ENCODE measurements around the gene CCDC85C.
A peak's percentile ranks its signal among the peaks of the same experiment; 100 is the strongest.

Gene CCDC85C

GRCh38 chr14:99606359-99606758 lies 2.4 kb upstream of the CCDC85C start:
- DNase-seq (ENCODE audit: low read depth in 2 of 3, low spot score in 2 of 3) = no peak

- peak; percentile 24 to 42 (median 29) for DNase-seq (ENCODE audit: low read depth in 2 of 3, low spot score in 2 of 3)
Observed at GRCh38 chr14:99605299-99605961, 1.4 kb upstream of the CCDC85C start.

GRCh38 chr14:99604766-99605298 lies 825 bp upstream of the CCDC85C start:
- DNase-seq (ENCODE audit: low read depth in 2 of 3, low spot score in 2 of 3) = peak in 2 of 3 experiments; percentile 10 to 14

- peak; percentile 74 to 89 (median 80) for DNase-seq (ENCODE audit: low read depth in 2 of 3, low spot score in 2 of 3)
Observed at GRCh38 chr14:99604278-99604765, 315 bp upstream of the CCDC85C start.

- DNase-seq (ENCODE audit: low read depth in 2 of 3, low spot score in 2 of 3) = no peak
Observed at GRCh38 chr14:99602788-99603415, 1.1 kb downstream of the CCDC85C start.

GRCh38 chr14:99602054-99602787 lies 1.8 kb downstream of the CCDC85C start:
- no peak for DNase-seq (ENCODE audit: low read depth in 2 of 3, low spot score in 2 of 3)

- DNase-seq (ENCODE audit: low read depth in 2 of 3, low spot score in 2 of 3) = no peak
Observed at GRCh38 chr14:99601361-99601831, 2.6 kb downstream of the CCDC85C start.

GRCh38 chr14:99600232-99600888 lies 3.6 kb downstream of the CCDC85C start:
- no peak for DNase-seq (ENCODE audit: low read depth in 2 of 3, low spot score in 2 of 3)

- no peak for DNase-seq (ENCODE audit: low read depth in 2 of 3, low spot score in 2 of 3)
Observed at GRCh38 chr14:99599393-99599792, 4.6 kb downstream of the CCDC85C start.

GRCh38 chr14:99598774-99599173 lies 5.2 kb downstream of the CCDC85C start:
- no peak for DNase-seq (ENCODE audit: low read depth in 2 of 3, low spot score in 2 of 3)

- DNase-seq (ENCODE audit: low read depth in 2 of 3, low spot score in 2 of 3) = no peak
Observed at GRCh38 chr14:99597911-99598600, 6.0 kb downstream of the CCDC85C start.

GRCh38 chr14:99596772-99597171 lies 7.2 kb downstream of the CCDC85C start:
- DNase-seq (ENCODE audit: low read depth in 2 of 3, low spot score in 2 of 3) = no peak

GRCh38 chr14:99596071-99596627 lies 7.9 kb downstream of the CCDC85C start:
- DNase-seq (ENCODE audit: low read depth in 2 of 3, low spot score in 2 of 3) = no peak

- DNase-seq (ENCODE audit: low read depth in 2 of 3, low spot score in 2 of 3) = no peak
Observed at GRCh38 chr14:99595524-99595923, 8.5 kb downstream of the CCDC85C start.

- no peak for DNase-seq (ENCODE audit: low read depth in 2 of 3, low spot score in 2 of 3)
Observed at GRCh38 chr14:99595034-99595433, 9.0 kb downstream of the CCDC85C start.

GRCh38 chr14:99593971-99594841 lies 9.8 kb downstream of the CCDC85C start:
- no peak for DNase-seq (ENCODE audit: low read depth in 2 of 3, low spot score in 2 of 3)

GRCh38 chr14:99592933-99593753 lies 10.9 kb downstream of the CCDC85C start:
- no peak for DNase-seq (ENCODE audit: low read depth in 2 of 3, low spot score in 2 of 3)

- DNase-seq (ENCODE audit: low read depth in 2 of 3, low spot score in 2 of 3) = no peak
Observed at GRCh38 chr14:99592394-99592793, 11.6 kb downstream of the CCDC85C start.

Data from activated CD8-positive, alpha-beta memory T cell treated with anti-CD3 and anti-CD28 coated beads for 48 hours (primary cell).